WTC11 (cell line): ENCODE results near the gene KANSL3. TPM values are rescaled to one million over a fixed set of nuclear protein-coding genes. Genes with fewer than 3 reads are reported as not detected.
A peak's percentile ranks its signal among the peaks of the same experiment; 100 is the strongest.

ENCODE experiments used
- ATAC-seq: fragments of 200-7000 bp; cut with Tn5 transposase; 2 replicates; pipeline ENCODE4 v1.10.0; 2021; ENCODE audit warnings: mild to moderate bottlenecking, moderate library complexity
- CTCF ChIA-PET: fragments of 300-600 bp; sonication (Branson Sonifier 250); formaldehyde crosslinking; loops from one replicate; lab custom pipeline; 2021; ENCODE audit warnings: antibody characterized with exemption; lab: Charles Lee
- POLR2A ChIA-PET: fragments of 350-600 bp; sonication (Branson Sonifier 250); formaldehyde crosslinking; loops from one replicate; lab custom pipeline; 2021; ENCODE audit warnings: antibody characterized with exemption; lab: Charles Lee
- DNase-seq: peaks from one replicate; pipeline ENCODE4 v3.0.0; 2021; ENCODE audit warnings: low spot score
- H3K27ac Mint-ChIP-seq: 2 replicates; pipeline ENCODE4 v1.8.0; 2021; ENCODE audit warnings: mixed read lengths
- H3K27me3 Mint-ChIP-seq: 2 replicates; pipeline ENCODE4 v1.8.0; 2021; ENCODE audit warnings: low read depth, mild to moderate bottlenecking, moderate library complexity, mixed read lengths
- H3K36me3 Mint-ChIP-seq: 2 replicates; pipeline ENCODE4 v1.8.0; 2021; ENCODE audit warnings: mixed read lengths
- H3K4me1 Mint-ChIP-seq: 2 replicates; pipeline ENCODE4 v1.8.0; 2022; ENCODE audit warnings: mixed read lengths
- H3K4me3 Mint-ChIP-seq: 2 replicates; pipeline ENCODE4 v1.8.0; 2021; ENCODE audit warnings: mild to moderate bottlenecking, moderate library complexity, mixed read lengths
- H3K9me3 Mint-ChIP-seq: 2 replicates; pipeline ENCODE4 v1.8.0; 2021; ENCODE audit warnings: mixed read lengths
- MYBL2 ChIP-seq: sonication (generic); formaldehyde crosslinking; IDR thresholded peaks from 2 replicates; pipeline ENCODE4 v1.8.1; 2023; ENCODE audit warnings: mild to moderate bottlenecking, moderate library complexity, missing genetic modification reagents
- NFE2L1 ChIP-seq: sonication (generic); formaldehyde crosslinking; IDR thresholded peaks from 2 replicates; pipeline ENCODE4 v1.8.1; 2023; ENCODE audit warnings: missing genetic modification reagents
- NFYB ChIP-seq: sonication (generic); formaldehyde crosslinking; conservative IDR thresholded peaks from 2 replicates; pipeline ENCODE4 v1.8.0; 2022; ENCODE audit warnings: low read depth, missing genetic modification reagents
- PRRX2 ChIP-seq: fragments of 250-450 bp; sonication (Bioruptor Pico); IDR thresholded peaks from 2 replicates; pipeline ENCODE4 v1.8.0; 2021; ENCODE audit warnings: mild to moderate bottlenecking
- SMAD4 ChIP-seq: sonication (generic); formaldehyde crosslinking; IDR thresholded peaks from 2 replicates; pipeline ENCODE4 v1.8.0; 2022; ENCODE audit warnings: mild to moderate bottlenecking, missing genetic modification reagents
- SOX15 ChIP-seq: fragments of 250-450 bp; sonication (Bioruptor Pico); IDR thresholded peaks from 2 replicates; pipeline ENCODE4 v1.9.0; 2021; ENCODE audit warnings: mild to moderate bottlenecking
- SP1 ChIP-seq: sonication (generic); formaldehyde crosslinking; conservative IDR thresholded peaks from 2 replicates; pipeline ENCODE4 v1.8.1; 2022; ENCODE audit warnings: missing genetic modification reagents
- ZBTB21 ChIP-seq: sonication (generic); formaldehyde crosslinking; IDR thresholded peaks from 2 replicates; pipeline ENCODE4 v1.8.1; 2023; ENCODE audit warnings: mild to moderate bottlenecking, missing genetic modification reagents, borderline replicate concordance
- ZNF317 ChIP-seq: sonication (generic); formaldehyde crosslinking; IDR thresholded peaks from 2 replicates; pipeline ENCODE4 v1.8.1; 2023; ENCODE audit warnings: low read depth, mild to moderate bottlenecking, moderate library complexity, missing genetic modification reagents, borderline replicate concordance
- total RNA-seq: library from RNA; stranded (reverse); gene quantifications from 3 replicates; pipeline ENCODE4 v1.2.3, GENCODE V29; 2021
- TF ChIP-seq, protein P1 (sequence below): fragments of 250-450 bp; sonication (Bioruptor Pico); IDR thresholded peaks from 2 replicates; pipeline ENCODE4 v1.9.0; 2021; ENCODE audit warnings: moderate library complexity, mild to moderate bottlenecking, inconsistent platforms, borderline replicate concordance
- TF ChIP-seq, protein P2 (sequence below): sonication (generic); formaldehyde crosslinking; IDR thresholded peaks from 2 replicates; pipeline ENCODE4 v1.8.0; 2022; ENCODE audit warnings: mild to moderate bottlenecking, missing genetic modification reagents
- TF ChIP-seq, protein P3 (sequence below): sonication (generic); formaldehyde crosslinking; conservative IDR thresholded peaks from 2 replicates; pipeline ENCODE4 v1.8.1; 2023; ENCODE audit warnings: mild to moderate bottlenecking, low read depth, missing genetic modification reagents, moderate library complexity
- TF ChIP-seq, protein P4 (sequence below): sonication (generic); formaldehyde crosslinking; IDR thresholded peaks from 2 replicates; pipeline ENCODE4 v1.8.1; 2022; ENCODE audit warnings: low read depth, mild to moderate bottlenecking, moderate library complexity, missing genetic modification reagents, borderline replicate concordance
- TF ChIP-seq, protein P5 (sequence below): sonication (generic); formaldehyde crosslinking; IDR thresholded peaks from 2 replicates; pipeline ENCODE4 v1.8.1; 2023; ENCODE audit warnings: mild to moderate bottlenecking, missing genetic modification reagents, moderate library complexity
- TF ChIP-seq, protein P6 (sequence below): sonication (generic); formaldehyde crosslinking; conservative IDR thresholded peaks from 2 replicates; pipeline ENCODE4 v1.8.1; 2022; ENCODE audit warnings: mild to moderate bottlenecking, missing genetic modification reagents
- TF ChIP-seq, protein P7 (sequence below): fragments of 250-450 bp; sonication (Bioruptor Pico); IDR thresholded peaks from 2 replicates; pipeline ENCODE4 v1.9.0; 2021; ENCODE audit warnings: mild to moderate bottlenecking, borderline replicate concordance

The KANSL3 gene
- total RNA-seq, 1 experiment from 2014 or later: 32.5 TPM

DNA sequence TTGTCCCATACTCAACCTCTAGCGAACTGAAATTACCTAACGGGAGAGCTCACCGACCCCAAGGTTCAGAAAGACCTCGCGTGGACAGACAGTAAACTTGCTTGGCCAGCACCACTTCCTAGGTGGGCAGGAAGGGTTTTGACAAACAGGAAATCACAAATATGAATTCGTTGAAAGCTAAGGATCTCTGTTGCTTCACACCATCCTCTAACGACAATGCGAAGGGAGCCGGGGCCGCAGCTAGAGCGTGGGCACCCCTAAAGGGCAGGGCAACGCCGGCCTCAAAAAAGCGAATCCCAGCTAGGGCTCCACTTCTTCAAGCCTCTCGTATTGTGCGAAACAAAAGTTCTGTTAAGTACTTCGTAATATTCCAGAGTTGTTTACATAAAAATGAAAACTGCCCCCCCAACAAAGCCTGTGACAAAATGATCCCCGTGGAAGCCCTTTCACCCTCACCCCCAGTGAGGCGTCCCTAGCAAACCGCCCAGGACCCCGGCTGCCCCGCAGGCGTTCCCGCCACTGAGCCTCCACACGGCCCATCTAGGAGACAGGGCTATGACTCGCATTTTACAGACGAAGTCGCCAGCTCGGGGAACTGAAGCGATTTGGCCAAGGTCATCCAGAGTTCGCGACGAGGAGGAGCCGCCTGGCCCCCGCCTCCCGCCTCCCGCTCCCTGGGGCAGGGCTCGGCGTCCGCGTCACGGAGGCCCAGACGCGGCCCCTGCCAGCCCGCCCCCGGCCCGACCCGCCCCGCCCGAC lies 548 bp downstream of the KANSL3 start:
- TF ChIP-seq, protein P1, sequence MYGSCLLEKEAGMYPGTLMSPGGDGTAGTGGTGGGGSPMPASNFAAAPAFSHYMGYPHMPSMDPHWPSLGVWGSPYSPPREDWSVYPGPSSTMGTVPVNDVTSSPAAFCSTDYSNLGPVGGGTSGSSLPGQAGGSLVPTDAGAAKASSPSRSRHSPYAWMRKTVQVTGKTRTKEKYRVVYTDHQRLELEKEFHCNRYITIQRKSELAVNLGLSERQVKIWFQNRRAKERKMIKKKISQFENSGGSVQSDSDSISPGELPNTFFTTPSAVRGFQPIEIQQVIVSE (CRISPR knock-in tag): no peak
- no peak for TF ChIP-seq ZBTB21 (CRISPR knock-in tag)
- no peak for TF ChIP-seq NFE2L1 (CRISPR knock-in tag)
- TF ChIP-seq, protein P2, sequence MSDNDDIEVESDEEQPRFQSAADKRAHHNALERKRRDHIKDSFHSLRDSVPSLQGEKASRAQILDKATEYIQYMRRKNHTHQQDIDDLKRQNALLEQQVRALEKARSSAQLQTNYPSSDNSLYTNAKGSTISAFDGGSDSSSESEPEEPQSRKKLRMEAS (CRISPR knock-in tag): no peak
- ChIA-PET POLR2A (no interaction called here), CTCF (interaction anchor here (0.7 to 1.7 kb wide), 4 partner anchors 14 to 320 kb away, joined by 3 to 8 read pairs (median 5); no protein-coding TSS in a partner anchor)
- peaks cover 15% of the 10 kb centered on the region for H3K4me1 Mint-ChIP-seq
- H3K36me3 Mint-ChIP-seq: peaks cover 12% of the 10 kb centered on the region
- H3K27ac Mint-ChIP-seq: 0 out of 2 replicates have a peak overlapping the region, but pooled peaks have one; percentile 36
- ATAC-seq (peak; percentile 64), DNase-seq (peak; percentile 73)
- H3K9me3 Mint-ChIP-seq: no peaks in the 10 kb centered on the region
- H3K4me3 Mint-ChIP-seq: peak overlapping the region; percentile 89
- peaks cover 9% of the 10 kb centered on the region for H3K27me3 Mint-ChIP-seq

DNA sequence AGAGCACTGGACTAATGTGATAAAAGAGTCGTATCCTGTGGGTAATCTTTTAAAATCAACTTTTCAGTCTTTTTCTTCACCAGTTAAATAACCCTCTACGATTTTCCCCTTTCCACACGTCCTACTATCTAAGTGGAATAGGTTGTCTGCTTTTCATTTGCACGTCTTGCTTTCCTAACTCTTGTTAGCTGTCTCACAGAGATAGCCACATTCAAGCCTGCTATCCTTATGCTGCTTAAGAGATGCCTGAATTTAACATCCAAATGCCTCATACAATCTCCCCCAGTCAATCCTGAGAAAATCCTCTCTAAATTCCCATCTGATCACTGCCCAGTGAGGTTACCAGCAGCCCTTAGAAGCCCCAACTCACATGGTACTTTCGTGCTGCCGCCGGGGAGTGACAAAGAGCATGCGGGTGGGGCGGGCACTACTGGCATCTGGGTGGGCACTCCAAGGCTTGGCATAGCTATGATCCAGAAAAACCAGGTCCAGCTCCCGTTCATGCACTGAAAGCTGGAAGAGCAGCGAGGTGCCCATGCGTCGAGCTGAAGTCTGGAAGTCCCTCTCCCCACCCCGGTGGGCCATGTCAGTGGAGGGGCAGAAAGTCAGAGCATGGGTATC lies 1.5 kb downstream of the KANSL3 start:
- ChIA-PET POLR2A (no interaction called here), CTCF (interaction anchor here (1.3 kb wide), 1 partner anchor 13 kb away, joined by 3 read pairs; no protein-coding TSS in a partner anchor)
- H3K4me3 Mint-ChIP-seq: peak overlapping the region; percentile 89
- H3K27ac Mint-ChIP-seq: no peak overlapping the region
- ATAC-seq: no peak
- TF ChIP-seq, protein P3, sequence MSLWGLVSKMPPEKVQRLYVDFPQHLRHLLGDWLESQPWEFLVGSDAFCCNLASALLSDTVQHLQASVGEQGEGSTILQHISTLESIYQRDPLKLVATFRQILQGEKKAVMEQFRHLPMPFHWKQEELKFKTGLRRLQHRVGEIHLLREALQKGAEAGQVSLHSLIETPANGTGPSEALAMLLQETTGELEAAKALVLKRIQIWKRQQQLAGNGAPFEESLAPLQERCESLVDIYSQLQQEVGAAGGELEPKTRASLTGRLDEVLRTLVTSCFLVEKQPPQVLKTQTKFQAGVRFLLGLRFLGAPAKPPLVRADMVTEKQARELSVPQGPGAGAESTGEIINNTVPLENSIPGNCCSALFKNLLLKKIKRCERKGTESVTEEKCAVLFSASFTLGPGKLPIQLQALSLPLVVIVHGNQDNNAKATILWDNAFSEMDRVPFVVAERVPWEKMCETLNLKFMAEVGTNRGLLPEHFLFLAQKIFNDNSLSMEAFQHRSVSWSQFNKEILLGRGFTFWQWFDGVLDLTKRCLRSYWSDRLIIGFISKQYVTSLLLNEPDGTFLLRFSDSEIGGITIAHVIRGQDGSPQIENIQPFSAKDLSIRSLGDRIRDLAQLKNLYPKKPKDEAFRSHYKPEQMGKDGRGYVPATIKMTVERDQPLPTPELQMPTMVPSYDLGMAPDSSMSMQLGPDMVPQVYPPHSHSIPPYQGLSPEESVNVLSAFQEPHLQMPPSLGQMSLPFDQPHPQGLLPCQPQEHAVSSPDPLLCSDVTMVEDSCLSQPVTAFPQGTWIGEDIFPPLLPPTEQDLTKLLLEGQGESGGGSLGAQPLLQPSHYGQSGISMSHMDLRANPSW: no peak
- TF ChIP-seq NFYB: no peak
- TF ChIP-seq, protein P4, sequence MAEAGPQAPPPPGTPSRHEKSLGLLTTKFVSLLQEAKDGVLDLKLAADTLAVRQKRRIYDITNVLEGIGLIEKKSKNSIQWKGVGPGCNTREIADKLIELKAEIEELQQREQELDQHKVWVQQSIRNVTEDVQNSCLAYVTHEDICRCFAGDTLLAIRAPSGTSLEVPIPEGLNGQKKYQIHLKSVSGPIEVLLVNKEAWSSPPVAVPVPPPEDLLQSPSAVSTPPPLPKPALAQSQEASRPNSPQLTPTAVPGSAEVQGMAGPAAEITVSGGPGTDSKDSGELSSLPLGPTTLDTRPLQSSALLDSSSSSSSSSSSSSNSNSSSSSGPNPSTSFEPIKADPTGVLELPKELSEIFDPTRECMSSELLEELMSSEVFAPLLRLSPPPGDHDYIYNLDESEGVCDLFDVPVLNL (CRISPR knock-in tag): no peak
- TF ChIP-seq SP1 (CRISPR knock-in tag): no peak
- no peak for TF ChIP-seq SOX15 (CRISPR knock-in tag)
- no peak for TF ChIP-seq PRRX2 (CRISPR knock-in tag)
- TF ChIP-seq, all 79 proteins: peak for 0
- DNase-seq: no peak
- Mint-ChIP-seq H3K4me1 (peaks cover 15% of the 10 kb centered on the region), H3K9me3 (no peaks in the 10 kb centered on the region), H3K27me3 (peaks cover 9% of the 10 kb centered on the region), H3K36me3 (peaks cover 12% of the 10 kb centered on the region)

DNA sequence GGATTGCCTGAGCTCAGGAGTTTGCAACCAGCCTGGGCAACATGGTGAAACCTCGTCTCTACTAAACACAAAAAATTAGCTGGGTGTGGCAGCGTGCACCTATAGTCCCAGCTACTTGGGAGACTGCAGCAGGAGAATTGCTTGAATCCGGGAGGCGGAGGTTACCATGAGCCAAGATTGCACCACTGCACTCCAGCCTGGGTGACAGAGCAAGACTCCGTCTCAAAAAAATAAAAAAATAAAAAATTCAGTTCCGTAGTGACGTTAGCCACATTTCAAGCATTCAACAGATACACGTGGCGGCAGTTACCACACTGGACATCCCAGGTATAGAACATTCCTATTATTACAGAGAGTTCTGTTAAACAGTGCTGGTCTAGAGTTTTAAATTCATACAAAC lies 4.5 kb downstream of the KANSL3 start:
- Mint-ChIP-seq H3K27ac (no peak overlapping the region), H3K36me3 (peaks cover 36% of the 10 kb centered on the region), H3K4me1 (peaks cover 11% of the 10 kb centered on the region), H3K27me3 (peaks cover under 1% of the 10 kb centered on the region; the same call in 1 of the 2 replicates), H3K9me3 (no peaks in the 10 kb centered on the region), H3K4me3 (no peak overlapping the region)
- ChIA-PET POLR2A (interaction anchor here (0.6 kb wide), 1 partner anchor 140 kb away, joined by 3 read pairs; no protein-coding TSS in a partner anchor), CTCF (no interaction called here)
- DNase-seq: no peak
- ATAC-seq: no peak
- TF ChIP-seq SMAD4 (CRISPR knock-in tag) (no peak), ZNF317 (CRISPR knock-in tag) (no peak), MYBL2 (CRISPR knock-in tag) (no peak), SOX15 (CRISPR knock-in tag) (no peak)
- TF ChIP-seq, protein P5, sequence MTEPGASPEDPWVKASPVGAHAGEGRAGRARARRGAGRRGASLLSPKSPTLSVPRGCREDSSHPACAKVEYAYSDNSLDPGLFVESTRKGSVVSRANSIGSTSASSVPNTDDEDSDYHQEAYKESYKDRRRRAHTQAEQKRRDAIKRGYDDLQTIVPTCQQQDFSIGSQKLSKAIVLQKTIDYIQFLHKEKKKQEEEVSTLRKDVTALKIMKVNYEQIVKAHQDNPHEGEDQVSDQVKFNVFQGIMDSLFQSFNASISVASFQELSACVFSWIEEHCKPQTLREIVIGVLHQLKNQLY (CRISPR knock-in tag): no peak
- TF ChIP-seq, protein P6, sequence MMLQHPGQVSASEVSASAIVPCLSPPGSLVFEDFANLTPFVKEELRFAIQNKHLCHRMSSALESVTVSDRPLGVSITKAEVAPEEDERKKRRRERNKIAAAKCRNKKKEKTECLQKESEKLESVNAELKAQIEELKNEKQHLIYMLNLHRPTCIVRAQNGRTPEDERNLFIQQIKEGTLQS (CRISPR knock-in tag): no peak
- TF ChIP-seq, protein P7, sequence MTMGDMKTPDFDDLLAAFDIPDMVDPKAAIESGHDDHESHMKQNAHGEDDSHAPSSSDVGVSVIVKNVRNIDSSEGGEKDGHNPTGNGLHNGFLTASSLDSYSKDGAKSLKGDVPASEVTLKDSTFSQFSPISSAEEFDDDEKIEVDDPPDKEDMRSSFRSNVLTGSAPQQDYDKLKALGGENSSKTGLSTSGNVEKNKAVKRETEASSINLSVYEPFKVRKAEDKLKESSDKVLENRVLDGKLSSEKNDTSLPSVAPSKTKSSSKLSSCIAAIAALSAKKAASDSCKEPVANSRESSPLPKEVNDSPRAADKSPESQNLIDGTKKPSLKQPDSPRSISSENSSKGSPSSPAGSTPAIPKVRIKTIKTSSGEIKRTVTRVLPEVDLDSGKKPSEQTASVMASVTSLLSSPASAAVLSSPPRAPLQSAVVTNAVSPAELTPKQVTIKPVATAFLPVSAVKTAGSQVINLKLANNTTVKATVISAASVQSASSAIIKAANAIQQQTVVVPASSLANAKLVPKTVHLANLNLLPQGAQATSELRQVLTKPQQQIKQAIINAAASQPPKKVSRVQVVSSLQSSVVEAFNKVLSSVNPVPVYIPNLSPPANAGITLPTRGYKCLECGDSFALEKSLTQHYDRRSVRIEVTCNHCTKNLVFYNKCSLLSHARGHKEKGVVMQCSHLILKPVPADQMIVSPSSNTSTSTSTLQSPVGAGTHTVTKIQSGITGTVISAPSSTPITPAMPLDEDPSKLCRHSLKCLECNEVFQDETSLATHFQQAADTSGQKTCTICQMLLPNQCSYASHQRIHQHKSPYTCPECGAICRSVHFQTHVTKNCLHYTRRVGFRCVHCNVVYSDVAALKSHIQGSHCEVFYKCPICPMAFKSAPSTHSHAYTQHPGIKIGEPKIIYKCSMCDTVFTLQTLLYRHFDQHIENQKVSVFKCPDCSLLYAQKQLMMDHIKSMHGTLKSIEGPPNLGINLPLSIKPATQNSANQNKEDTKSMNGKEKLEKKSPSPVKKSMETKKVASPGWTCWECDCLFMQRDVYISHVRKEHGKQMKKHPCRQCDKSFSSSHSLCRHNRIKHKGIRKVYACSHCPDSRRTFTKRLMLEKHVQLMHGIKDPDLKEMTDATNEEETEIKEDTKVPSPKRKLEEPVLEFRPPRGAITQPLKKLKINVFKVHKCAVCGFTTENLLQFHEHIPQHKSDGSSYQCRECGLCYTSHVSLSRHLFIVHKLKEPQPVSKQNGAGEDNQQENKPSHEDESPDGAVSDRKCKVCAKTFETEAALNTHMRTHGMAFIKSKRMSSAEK: no peak
- TF ChIP-seq, protein P4 (CRISPR knock-in tag): no peak
